ENCODE measurements around the gene TNFRSF8.

DNA sequence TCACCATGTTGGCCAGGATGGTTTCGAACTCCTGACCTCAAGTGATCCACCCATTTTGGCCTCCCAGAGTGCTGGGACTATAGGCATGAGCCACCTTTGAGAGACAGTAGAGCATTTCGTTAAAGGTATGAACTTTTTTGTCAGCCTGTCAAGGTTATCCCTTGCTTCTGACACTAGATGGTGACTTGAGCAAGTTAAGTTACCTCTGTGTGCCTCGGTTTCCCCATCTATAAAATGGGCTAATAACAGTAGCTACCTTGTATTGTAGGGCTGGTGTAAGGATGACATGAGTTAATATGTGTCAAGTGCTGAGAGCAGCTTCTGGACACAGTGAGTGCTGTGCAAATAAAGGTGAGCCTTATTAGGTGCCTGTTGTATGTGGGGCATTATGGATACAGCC, 8.8 kb downstream of the TNFRSF8 start:
- TF ChIP-seq SMC3 (IDR thresholded peaks at IDR 0.05; ENCODE audit: low read length) (no peak), ZNF292 (CRISPR knock-in tag; IDR thresholded peaks at IDR 0.05; ENCODE audit: borderline replicate concordance, low read depth) (no peak), POLR2AphosphoS5 (IDR thresholded peaks at IDR 0.05; ENCODE audit: low read depth, low read length) (no peak), NFIC (IDR thresholded peaks at IDR 0.05; ENCODE audit: low read length) (no peak), SNAPC2 (CRISPR knock-in tag; IDR thresholded peaks at IDR 0.05) (no peak)
